Measurements from ENCODE around the gene MYL4. TPM values are rescaled to one million over a fixed set of nuclear protein-coding genes. Genes with fewer than 3 reads are reported as not detected.

MYL4 gene
- total and polyA plus RNA-seq, 2 donors (not counting 3 experiments of a cell fraction or from before 2014, with no cell fraction given) = 2.0 to 2.1 TPM

DNA sequence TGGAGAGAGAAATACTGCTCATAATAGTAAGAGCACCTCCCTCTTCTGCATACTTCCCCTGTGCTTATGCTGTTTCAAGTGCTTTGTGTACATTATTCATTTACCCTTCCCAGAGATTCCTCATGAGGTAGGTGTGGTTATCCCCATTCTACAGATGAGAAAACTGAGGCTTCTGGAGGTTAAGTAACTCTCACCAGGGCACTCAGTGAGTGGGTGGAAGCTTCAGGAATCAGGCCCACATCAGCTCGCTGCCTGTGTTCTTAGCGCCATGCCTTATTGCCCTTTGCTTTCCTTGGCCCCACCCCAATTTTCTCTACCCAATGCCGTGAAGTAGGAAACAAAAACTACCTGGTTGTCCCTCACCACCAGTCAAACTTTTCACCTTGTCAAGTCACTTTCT is 26.4 kb downstream of the MYL4 start:
- no peaks in the 10 kb centered on the region for H3K79me2 ChIP-seq (ENCODE audit: control insufficient read depth, insufficient read depth, low read length)
- no peak overlapping the region for H2AFZ ChIP-seq (ENCODE audit: low read depth, low read length)
- FAIRE-seq (no peak), DNase-seq (ENCODE audit: low read depth, low spot score) (no peak)
- H3K36me3 ChIP-seq (ENCODE audit: control insufficient read depth in 2 of 2, extremely low read depth in 1 of 2, insufficient read depth in 2 of 2, low read length in 2 of 2) = no peaks in the 10 kb centered on the region
- no peak overlapping the region for H3K4me2 ChIP-seq (ENCODE audit: insufficient read depth, low read length)
- no peak for TF ChIP-seq JUN (IDR thresholded peaks at IDR 0.05; ENCODE audit: borderline replicate concordance, insufficient read depth, insufficient read length, low read depth)
- TF ChIP-seq, protein P1, sequence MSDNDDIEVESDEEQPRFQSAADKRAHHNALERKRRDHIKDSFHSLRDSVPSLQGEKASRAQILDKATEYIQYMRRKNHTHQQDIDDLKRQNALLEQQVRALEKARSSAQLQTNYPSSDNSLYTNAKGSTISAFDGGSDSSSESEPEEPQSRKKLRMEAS (IDR thresholded peaks at IDR 0.05; ENCODE audit: insufficient read depth, insufficient read length) = no peak
- TF ChIP-seq, protein P2, sequence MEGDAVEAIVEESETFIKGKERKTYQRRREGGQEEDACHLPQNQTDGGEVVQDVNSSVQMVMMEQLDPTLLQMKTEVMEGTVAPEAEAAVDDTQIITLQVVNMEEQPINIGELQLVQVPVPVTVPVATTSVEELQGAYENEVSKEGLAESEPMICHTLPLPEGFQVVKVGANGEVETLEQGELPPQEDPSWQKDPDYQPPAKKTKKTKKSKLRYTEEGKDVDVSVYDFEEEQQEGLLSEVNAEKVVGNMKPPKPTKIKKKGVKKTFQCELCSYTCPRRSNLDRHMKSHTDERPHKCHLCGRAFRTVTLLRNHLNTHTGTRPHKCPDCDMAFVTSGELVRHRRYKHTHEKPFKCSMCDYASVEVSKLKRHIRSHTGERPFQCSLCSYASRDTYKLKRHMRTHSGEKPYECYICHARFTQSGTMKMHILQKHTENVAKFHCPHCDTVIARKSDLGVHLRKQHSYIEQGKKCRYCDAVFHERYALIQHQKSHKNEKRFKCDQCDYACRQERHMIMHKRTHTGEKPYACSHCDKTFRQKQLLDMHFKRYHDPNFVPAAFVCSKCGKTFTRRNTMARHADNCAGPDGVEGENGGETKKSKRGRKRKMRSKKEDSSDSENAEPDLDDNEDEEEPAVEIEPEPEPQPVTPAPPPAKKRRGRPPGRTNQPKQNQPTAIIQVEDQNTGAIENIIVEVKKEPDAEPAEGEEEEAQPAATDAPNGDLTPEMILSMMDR (IDR thresholded peaks at IDR 0.05; ENCODE audit: extremely low read depth in 1 of 2, insufficient read depth in 1 of 2, low read depth in 1 of 2, low read length in 2 of 2) = no peak
- TF ChIP-seq FOS (IDR thresholded peaks at IDR 0.05; ENCODE audit: borderline replicate concordance, insufficient read depth, low read length) = no peak
- no peak for TF ChIP-seq GATA2 (IDR thresholded peaks at IDR 0.05; ENCODE audit: insufficient read depth, insufficient read length, low read depth, low read length)
- no peak for TF ChIP-seq EZH2 (IDR thresholded peaks at IDR 0.05; ENCODE audit: borderline replicate concordance, low read depth, low read length, severe bottlenecking)
- no peak for TF ChIP-seq POLR2A (IDR thresholded peaks at IDR 0.05; ENCODE audit: low read depth, low read length)
- TF ChIP-seq MYC (IDR thresholded peaks at IDR 0.05; ENCODE audit: low read depth, low read length) = no peak
- H3K9me1 ChIP-seq (replicated peaks; ENCODE audit: control insufficient read depth, extremely low read depth, insufficient read depth, low read length) = no peaks in the 10 kb centered on the region
- no peaks in the 10 kb centered on the region for H3K27me3 ChIP-seq (ENCODE audit: control insufficient read depth in 2 of 2, insufficient read depth in 2 of 2, low read length in 2 of 2)
- H3K9ac ChIP-seq (replicated peaks; ENCODE audit: extremely low read depth, insufficient read depth, low read length) = no peak overlapping the region
- dilution Hi-C loops (cut with MboI; ENCODE audit: extremely low pct_ligation_motif_present, low sequenced_read_pairs) (no loop called here), intact Hi-C loops (cut with micrococcal nuclease) (no loop called here)
- no peak overlapping the region for H3K27ac ChIP-seq (ENCODE audit: insufficient read depth, low read depth, low read length)
- POLR2A ChIA-PET = no interaction called here
- no peaks in the 10 kb centered on the region for H3K9me3 ChIP-seq (replicated peaks; ENCODE audit: control insufficient read depth, insufficient read depth, low read length)
- CTCF ChIA-PET = interaction anchor here (2.8 kb wide), 1 partner anchor 80 kb away, joined by 12 read pairs; no protein-coding TSS in a partner anchor
- peaks cover 15% of the 10 kb centered on the region for H3K4me1 ChIP-seq (ENCODE audit: control insufficient read depth, extremely low read depth, insufficient read depth, low read length)
- H3K4me3 ChIP-seq (replicated peaks in 1 of 3; ENCODE audit: insufficient read depth in 1 of 3, low read depth in 1 of 3, low read length in 3 of 3) = no peak overlapping the region
- no TSS peak for BruUV-seq (replicated peaks)
- no peaks in the 10 kb centered on the region for H4K20me1 ChIP-seq (replicated peaks; ENCODE audit: control insufficient read depth, extremely low read depth, insufficient read depth, low read length)

Data from endothelial cell of umbilical vein (primary cell).